Lower leg skin (tissue), 4 donors: ENCODE measurements around the gene SH3RF3. TPM values are rescaled to one million over a fixed set of nuclear protein-coding genes. Genes with fewer than 3 reads are reported as not detected.
A peak's percentile ranks its signal among the peaks of the same experiment; 100 is the strongest.

ENCODE experiments used
- DNase-seq, 2 donors: peaks; one replicate each; pipeline ENCODE4 v3.0.0-alpha.2; 2019; ENCODE audit warnings: low spot score in 2 of 2
- H3K4me3 ChIP-seq: fragments of 200-600 bp; sonication (generic); 2 replicates; pipeline ENCODE4 v1.5.1; 2017; ENCODE audit warnings: mild to moderate bottlenecking, low read depth; ENCODE audit not compliant: poor library complexity, severe bottlenecking
- CTCF ChIP-seq, 3 donors: fragments of 450-650 bp; IDR thresholded peaks; one replicate each; pipeline ENCODE4 v1.5.1; 2016; ENCODE audit warnings: antibody characterized with exemption in 3 of 3, mild to moderate bottlenecking in 3 of 3, moderate library complexity in 2 of 3
- POLR2A ChIP-seq, 2 donors: fragments of 450-650 bp; IDR thresholded peaks; one replicate each; pipeline ENCODE4 v1.6.1; 2016 to 2017; ENCODE audit warnings: antibody characterized with exemption in 2 of 2, mild to moderate bottlenecking in 1 of 2, moderate library complexity in 1 of 2
- WGBS, 2 donors: methylation state at CpG; one replicate each; pipeline ENCODE4 v1.1.5; 2018; 5-methylcytosine and 5-hydroxymethylcytosine counted together
- intact Hi-C: fragments of 100-400 bp; cut with DNase I; formaldehyde crosslinking; loops from one replicate; pipeline ENCODE4 v1.15.0; 2023; ENCODE audit warnings: low total_unique reads
- total RNA-seq, 4 donors: library from RNA; depleted of rRNA; stranded (reverse); fragments of >200 nt; gene quantifications; one replicate each; pipeline ENCODE4 v1.1.0, GENCODE V29; 2016

The SH3RF3 gene
- total RNA-seq, 4 donors from 2014 or later, result 1.9 to 7.4 (median 3.2) TPM

- WGBS, 2 donors, result 70 to 71% methylated on average over 12 of the region's 12 CpGs
- H3K4me3 ChIP-seq, result no peak overlapping the region
- peak in 1 of 2 donors; percentile 60 for DNase-seq
- TF ChIP-seq CTCF (IDR thresholded peaks at IDR 0.05) (no peak), POLR2A (IDR thresholded peaks at IDR 0.05) (no peak)
- intact Hi-C loops, result loop anchor here (5.0 kb wide), 1 partner anchor 386 kb away; no protein-coding TSS in a partner anchor
Observed at GRCh38 chr2:109125593-109126500, 3.2 kb upstream of the SH3RF3 start.

GRCh38 chr2:109126501-109126860 is 2.5 kb upstream of the SH3RF3 start:
- 82 to 84% methylated on average over 5 of the region's 5 CpGs for WGBS, 2 donors
- no peak for TF ChIP-seq POLR2A (IDR thresholded peaks at IDR 0.05)
- no peak for TF ChIP-seq CTCF (IDR thresholded peaks at IDR 0.05)
- intact Hi-C loops, result loop anchor here (5.0 kb wide), 1 partner anchor 386 kb away; no protein-coding TSS in a partner anchor
- DNase-seq, result no peak
- H3K4me3 ChIP-seq, result no peak overlapping the region

GRCh38 chr2:109127556-109127955 is 1.4 kb upstream of the SH3RF3 start:
- DNase-seq, result peak in 1 of 2 donors; percentile 67
- TF ChIP-seq POLR2A (IDR thresholded peaks at IDR 0.05), result no peak
- no peak for TF ChIP-seq CTCF (IDR thresholded peaks at IDR 0.05)
- H3K4me3 ChIP-seq, result no peak overlapping the region

GRCh38 chr2:109128048-109128615 is 873 bp upstream of the SH3RF3 start:
- WGBS, 2 donors, result 0 to 1% methylated on average over 35 to 63 of the region's 63 CpGs
- intact Hi-C loops, result loop anchor here (5.0 kb wide), 1 partner anchor 384 kb away; no protein-coding TSS in a partner anchor
- H3K4me3 ChIP-seq, result peak overlapping the region; percentile 55
- DNase-seq, result peak; percentile 61 to 96
- TF ChIP-seq POLR2A (IDR thresholded peaks at IDR 0.05) (no peak), CTCF (IDR thresholded peaks at IDR 0.05) (peak in 1 of 3 donors; percentile 83)

More at GRCh38 chr2:109127556-109127955, 1.4 kb upstream of the SH3RF3 start:
- 74% methylated on average over 10 of the region's 10 CpGs for WGBS, 2 donors
- intact Hi-C loops, result loop anchor here (5.0 kb wide), 1 partner anchor 385 kb away; no protein-coding TSS in a partner anchor

- 0% methylated on average over 8 to 22 of the region's 70 CpGs for WGBS, 2 donors
- peak overlapping the region; percentile 55 for H3K4me3 ChIP-seq
- TF ChIP-seq POLR2A (IDR thresholded peaks at IDR 0.05), result no peak
- TF ChIP-seq CTCF (IDR thresholded peaks at IDR 0.05), result no peak
- intact Hi-C loops, result loop anchor here (5.0 kb wide), 1 partner anchor 383 kb away; no protein-coding TSS in a partner anchor
- DNase-seq, result peak in 1 of 2 donors; percentile 85
Observed at GRCh38 chr2:109129356-109129920, 433 bp downstream of the SH3RF3 start.
